Measurements from ENCODE around the gene SELENOI. TPM values are rescaled to one million over a fixed set of nuclear protein-coding genes. Genes with fewer than 3 reads are reported as not detected.

Gene SELENOI
- total RNA-seq, 1 donor from 2014 or later, result 10.8 TPM

- DNase-seq, result no peak
- Histone ChIP-seq H3K36me3 (no peaks in the 10 kb centered on the region), H3K27me3 (ENCODE audit: low read depth) (peaks cover 3% of the 10 kb centered on the region), H3K9me3 (replicated peaks) (no peaks in the 10 kb centered on the region), H3K4me3 (no peak overlapping the region), H3K4me1 (no peaks in the 10 kb centered on the region), H3K27ac (replicated peaks) (no peak overlapping the region)
- intact Hi-C loops (cut with micrococcal nuclease), result no loop called here
- TF ChIP-seq, protein P1, sequence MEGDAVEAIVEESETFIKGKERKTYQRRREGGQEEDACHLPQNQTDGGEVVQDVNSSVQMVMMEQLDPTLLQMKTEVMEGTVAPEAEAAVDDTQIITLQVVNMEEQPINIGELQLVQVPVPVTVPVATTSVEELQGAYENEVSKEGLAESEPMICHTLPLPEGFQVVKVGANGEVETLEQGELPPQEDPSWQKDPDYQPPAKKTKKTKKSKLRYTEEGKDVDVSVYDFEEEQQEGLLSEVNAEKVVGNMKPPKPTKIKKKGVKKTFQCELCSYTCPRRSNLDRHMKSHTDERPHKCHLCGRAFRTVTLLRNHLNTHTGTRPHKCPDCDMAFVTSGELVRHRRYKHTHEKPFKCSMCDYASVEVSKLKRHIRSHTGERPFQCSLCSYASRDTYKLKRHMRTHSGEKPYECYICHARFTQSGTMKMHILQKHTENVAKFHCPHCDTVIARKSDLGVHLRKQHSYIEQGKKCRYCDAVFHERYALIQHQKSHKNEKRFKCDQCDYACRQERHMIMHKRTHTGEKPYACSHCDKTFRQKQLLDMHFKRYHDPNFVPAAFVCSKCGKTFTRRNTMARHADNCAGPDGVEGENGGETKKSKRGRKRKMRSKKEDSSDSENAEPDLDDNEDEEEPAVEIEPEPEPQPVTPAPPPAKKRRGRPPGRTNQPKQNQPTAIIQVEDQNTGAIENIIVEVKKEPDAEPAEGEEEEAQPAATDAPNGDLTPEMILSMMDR (IDR thresholded peaks at IDR 0.05; ENCODE audit: borderline replicate concordance), result no peak
Observed at GRCh38 chr2:26414311-26414710, 68.4 kb downstream of the SELENOI start.

- H3K27me3 ChIP-seq (ENCODE audit: low read depth), result peaks cover 3% of the 10 kb centered on the region
- DNase-seq, result no peak
- no peak overlapping the region for H3K27ac ChIP-seq (replicated peaks)
- intact Hi-C loops (cut with micrococcal nuclease), result no loop called here
- H3K36me3 ChIP-seq, result no peaks in the 10 kb centered on the region
- TF ChIP-seq, protein P1 (IDR thresholded peaks at IDR 0.05; ENCODE audit: borderline replicate concordance), result no peak
- no peak overlapping the region for H3K4me3 ChIP-seq
- H3K9me3 ChIP-seq (replicated peaks), result no peaks in the 10 kb centered on the region
- H3K4me1 ChIP-seq, result no peaks in the 10 kb centered on the region
Observed at GRCh38 chr2:26421961-26422360, 76.0 kb downstream of the SELENOI start.

DNA sequence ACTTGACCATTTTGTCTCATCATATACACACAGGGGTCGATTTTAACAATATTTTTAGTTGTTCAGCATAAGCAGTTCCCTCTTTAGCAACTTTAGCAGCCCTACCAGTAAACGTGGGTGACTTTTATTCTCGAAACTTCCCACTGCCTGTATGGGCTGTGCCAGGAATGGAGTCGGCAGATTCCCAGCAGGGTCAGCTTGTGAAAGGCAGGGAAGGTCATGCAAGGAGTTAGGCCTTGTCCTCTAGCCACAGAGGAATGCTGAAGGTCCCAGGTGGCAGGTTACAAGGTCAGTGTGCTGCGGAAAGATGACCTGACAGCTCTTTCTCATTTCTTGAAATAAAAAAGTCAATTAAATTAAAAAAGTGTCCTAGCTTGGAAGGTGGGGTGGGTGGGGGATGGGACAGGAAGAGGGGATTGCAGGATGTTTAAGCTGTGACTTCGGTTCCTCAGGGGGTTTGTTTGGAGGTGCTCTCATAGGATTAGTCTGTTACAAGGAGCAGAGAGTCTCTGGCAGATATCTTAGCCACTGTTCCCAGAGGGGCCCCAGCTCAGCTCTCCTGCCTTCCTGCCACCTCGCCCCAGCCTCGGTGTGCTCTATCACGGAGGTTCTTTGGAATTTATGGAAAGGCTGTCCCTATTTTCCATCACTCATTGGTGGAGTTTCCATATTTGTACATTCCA, 77.1 kb downstream of the SELENOI start:
- H3K4me1 ChIP-seq, result no peaks in the 10 kb centered on the region
- H3K36me3 ChIP-seq, result no peaks in the 10 kb centered on the region
- no peak for DNase-seq
- H3K9me3 ChIP-seq (replicated peaks), result no peaks in the 10 kb centered on the region
- no peak overlapping the region for H3K4me3 ChIP-seq
- H3K27me3 ChIP-seq (ENCODE audit: low read depth), result peaks cover 1% of the 10 kb centered on the region
- intact Hi-C loops (cut with micrococcal nuclease), result no loop called here
- no peak overlapping the region for H3K27ac ChIP-seq (replicated peaks)
- TF ChIP-seq, protein P1 (IDR thresholded peaks at IDR 0.05; ENCODE audit: borderline replicate concordance), result no peak

DNA sequence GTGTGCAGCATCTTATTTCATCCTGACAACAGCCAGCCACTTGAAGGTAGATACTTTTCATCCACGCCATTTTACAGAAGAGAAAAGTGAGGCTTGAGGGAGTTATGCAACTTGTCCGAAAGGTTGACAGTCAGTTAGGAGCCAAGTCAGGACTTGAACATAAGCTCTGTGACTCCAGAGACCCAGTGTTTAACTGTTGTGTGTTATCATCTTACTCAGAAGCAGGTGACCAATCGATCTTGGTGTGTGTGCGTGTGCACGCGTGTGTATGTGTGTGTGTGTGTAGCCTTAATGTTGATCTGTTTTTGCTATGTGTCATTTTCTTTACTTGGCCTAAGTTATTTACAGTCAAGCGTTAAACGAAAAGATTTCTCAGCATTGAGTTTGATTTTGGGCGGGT, 77.8 kb downstream of the SELENOI start:
- TF ChIP-seq, protein P1 (IDR thresholded peaks at IDR 0.05; ENCODE audit: borderline replicate concordance), result no peak
- Histone ChIP-seq H3K9me3 (replicated peaks) (no peaks in the 10 kb centered on the region), H3K27ac (replicated peaks) (no peak overlapping the region), H3K4me1 (no peaks in the 10 kb centered on the region), H3K4me3 (no peak overlapping the region), H3K27me3 (ENCODE audit: low read depth) (no peaks in the 10 kb centered on the region), H3K36me3 (no peaks in the 10 kb centered on the region)
- intact Hi-C loops (cut with micrococcal nuclease), result no loop called here
- no peak for DNase-seq

DNA sequence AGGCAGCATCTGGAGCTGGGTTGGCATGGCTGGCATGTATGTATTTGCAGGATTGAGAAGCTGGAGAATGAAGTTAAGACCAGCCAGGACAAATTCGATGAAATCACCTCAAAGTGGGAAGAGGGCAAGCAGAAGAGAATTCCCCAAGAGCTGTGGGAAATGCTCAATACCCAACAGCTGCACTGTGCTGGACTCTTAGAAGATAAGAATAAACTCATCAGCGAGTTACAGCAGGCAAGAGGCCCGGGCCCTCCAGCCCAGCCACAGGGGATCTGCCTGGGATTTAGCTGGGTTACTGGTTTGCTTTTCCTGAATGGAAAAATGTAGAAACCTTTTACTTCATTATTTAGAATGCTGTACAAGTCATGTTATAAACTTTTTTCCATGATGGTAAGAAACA, 78.3 kb downstream of the SELENOI start:
- DNase-seq, result no peak
- Histone ChIP-seq H3K36me3 (no peaks in the 10 kb centered on the region), H3K4me3 (no peak overlapping the region), H3K9me3 (replicated peaks) (no peaks in the 10 kb centered on the region), H3K27me3 (ENCODE audit: low read depth) (no peaks in the 10 kb centered on the region), H3K4me1 (no peaks in the 10 kb centered on the region), H3K27ac (replicated peaks) (no peak overlapping the region)
- intact Hi-C loops (cut with micrococcal nuclease), result no loop called here
- TF ChIP-seq, protein P1 (IDR thresholded peaks at IDR 0.05; ENCODE audit: borderline replicate concordance), result no peak
